Fibroblast of lung (primary cell): ENCODE data around the gene MYADM.

Experiments used
- CTCF ChIP-seq, 2 donors: IDR thresholded peaks in 1 of 2; conservative IDR thresholded peaks in 1 of 2; 1 replicate in 1 of 2; 2 replicates in 1 of 2; pipeline ENCODE4 v1.5.1; 2011 to 2012; ENCODE audit warnings: low read length in 2 of 2, control low read depth in 1 of 2, inconsistent platforms in 1 of 2, low read depth in 1 of 2, mild to moderate bottlenecking in 1 of 2
- EZH2 ChIP-seq: IDR thresholded peaks from 2 replicates; pipeline ENCODE4 v1.5.1; 2012; ENCODE audit warnings: low read length, control low read depth, mild to moderate bottlenecking; ENCODE audit errors: missing control alignments

- TF ChIP-seq CTCF (conservative IDR thresholded peaks at IDR 0.05 in 1 of 2, IDR thresholded peaks at IDR 0.05 in 1 of 2; ENCODE audit: low read depth in 1 of 2, low read length in 2 of 2) (peak; percentile 71 to 80), EZH2 (no peak)
These were observed 38.8 kb downstream of the MYADM start for GRCh38 chr19:53906211-53907192.
